ENCODE results near the gene PASD1. TPM values are rescaled to one million over a fixed set of nuclear protein-coding genes. Genes with fewer than 3 reads are reported as not detected.

PASD1 gene
- total RNA-seq, 1 donor = not detected

DNA sequence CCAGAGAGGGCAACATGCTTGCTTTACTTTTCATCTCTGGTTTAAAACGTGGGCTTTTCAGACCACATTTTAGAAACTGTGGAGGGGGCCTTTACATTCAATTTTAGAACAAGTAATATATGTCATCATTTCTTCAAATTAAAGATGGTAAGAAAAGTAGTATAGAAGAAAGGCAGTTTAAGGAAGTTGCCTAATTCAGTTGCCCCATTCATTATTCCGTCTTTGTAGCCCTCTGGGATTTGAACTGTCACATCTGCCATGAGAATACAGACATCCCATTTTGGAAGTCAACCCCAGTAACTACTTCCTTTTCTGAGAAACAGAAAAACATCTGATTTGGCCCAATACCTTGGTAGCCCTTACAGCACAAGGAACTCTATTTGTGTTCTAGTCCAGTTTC, 61.2 kb downstream of the PASD1 start:
- no peak overlapping the region for H3K4me3 ChIP-seq (ENCODE audit: low read depth, low read length)
- no peak for DNase-seq (ENCODE audit: low read depth)
- TF ChIP-seq, protein P1, sequence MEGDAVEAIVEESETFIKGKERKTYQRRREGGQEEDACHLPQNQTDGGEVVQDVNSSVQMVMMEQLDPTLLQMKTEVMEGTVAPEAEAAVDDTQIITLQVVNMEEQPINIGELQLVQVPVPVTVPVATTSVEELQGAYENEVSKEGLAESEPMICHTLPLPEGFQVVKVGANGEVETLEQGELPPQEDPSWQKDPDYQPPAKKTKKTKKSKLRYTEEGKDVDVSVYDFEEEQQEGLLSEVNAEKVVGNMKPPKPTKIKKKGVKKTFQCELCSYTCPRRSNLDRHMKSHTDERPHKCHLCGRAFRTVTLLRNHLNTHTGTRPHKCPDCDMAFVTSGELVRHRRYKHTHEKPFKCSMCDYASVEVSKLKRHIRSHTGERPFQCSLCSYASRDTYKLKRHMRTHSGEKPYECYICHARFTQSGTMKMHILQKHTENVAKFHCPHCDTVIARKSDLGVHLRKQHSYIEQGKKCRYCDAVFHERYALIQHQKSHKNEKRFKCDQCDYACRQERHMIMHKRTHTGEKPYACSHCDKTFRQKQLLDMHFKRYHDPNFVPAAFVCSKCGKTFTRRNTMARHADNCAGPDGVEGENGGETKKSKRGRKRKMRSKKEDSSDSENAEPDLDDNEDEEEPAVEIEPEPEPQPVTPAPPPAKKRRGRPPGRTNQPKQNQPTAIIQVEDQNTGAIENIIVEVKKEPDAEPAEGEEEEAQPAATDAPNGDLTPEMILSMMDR (IDR thresholded peaks at IDR 0.05; ENCODE audit: insufficient read depth, low read length) = no peak

DNA sequence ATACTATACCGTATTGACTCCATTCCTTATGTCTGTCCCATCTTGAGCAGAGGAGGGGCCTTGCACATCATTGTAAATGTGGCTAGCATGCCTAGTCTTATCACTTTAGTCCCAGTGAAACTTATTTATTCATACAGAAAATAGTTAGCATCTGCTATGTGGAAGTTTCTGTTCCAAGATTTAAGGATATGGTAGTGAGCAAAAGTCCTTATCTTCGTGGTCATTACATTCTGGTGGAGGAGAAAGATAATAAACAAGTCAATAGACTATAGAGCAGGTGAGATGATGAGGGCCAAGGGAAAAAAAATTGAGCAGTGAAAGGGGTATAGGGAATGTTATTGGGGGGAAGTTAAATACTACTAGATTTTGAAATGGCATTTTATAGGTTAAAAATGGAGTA, 68.3 kb downstream of the PASD1 start:
- no peak overlapping the region for H3K4me3 ChIP-seq (ENCODE audit: low read depth, low read length)
- TF ChIP-seq, protein P1 (IDR thresholded peaks at IDR 0.05; ENCODE audit: insufficient read depth, low read length) = no peak
- no peak for DNase-seq (ENCODE audit: low read depth)

- no peak overlapping the region for H3K4me3 ChIP-seq (ENCODE audit: low read depth, low read length)
- no peak for DNase-seq (ENCODE audit: low read depth)
- TF ChIP-seq, protein P1 (IDR thresholded peaks at IDR 0.05; ENCODE audit: insufficient read depth, low read length) = no peak
Measured at GRCh38 chrX:151633157-151633556, 69.7 kb downstream of the PASD1 start.

- H3K4me3 ChIP-seq (ENCODE audit: low read depth, low read length) = no peak overlapping the region
- TF ChIP-seq, protein P1 (IDR thresholded peaks at IDR 0.05; ENCODE audit: insufficient read depth, low read length) = no peak
- DNase-seq (ENCODE audit: low read depth) = no peak
Measured at GRCh38 chrX:151634937-151635336, 71.5 kb downstream of the PASD1 start.

DNA sequence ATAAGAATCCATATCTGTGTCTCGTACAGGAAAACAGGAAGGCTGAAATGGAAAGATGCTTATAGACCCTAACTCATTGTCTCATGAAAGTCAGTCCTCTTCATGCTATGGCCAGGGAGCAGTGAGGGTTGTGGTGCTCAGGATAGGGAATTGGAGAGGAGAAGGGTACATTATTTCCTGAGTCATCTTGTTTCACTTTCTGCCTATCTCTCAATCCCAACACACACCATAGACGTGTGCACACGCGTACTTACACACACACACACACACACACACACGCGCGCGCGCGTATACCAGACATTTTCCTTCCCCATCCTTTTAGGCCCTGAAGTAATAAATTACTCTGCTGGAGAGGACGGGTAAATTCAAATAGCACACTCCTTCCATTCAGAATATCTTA, 78.1 kb downstream of the PASD1 start:
- DNase-seq (ENCODE audit: low read depth) = no peak
- H3K4me3 ChIP-seq (ENCODE audit: low read depth, low read length) = no peak overlapping the region
- TF ChIP-seq, protein P1 (IDR thresholded peaks at IDR 0.05; ENCODE audit: insufficient read depth, low read length) = no peak

- H3K4me3 ChIP-seq (ENCODE audit: low read depth, low read length) = no peak overlapping the region
- DNase-seq (ENCODE audit: low read depth) = no peak
- TF ChIP-seq, protein P1 (IDR thresholded peaks at IDR 0.05; ENCODE audit: insufficient read depth, low read length) = no peak
Measured at GRCh38 chrX:151675121-151675746, 111.8 kb downstream of the PASD1 start.

DNA sequence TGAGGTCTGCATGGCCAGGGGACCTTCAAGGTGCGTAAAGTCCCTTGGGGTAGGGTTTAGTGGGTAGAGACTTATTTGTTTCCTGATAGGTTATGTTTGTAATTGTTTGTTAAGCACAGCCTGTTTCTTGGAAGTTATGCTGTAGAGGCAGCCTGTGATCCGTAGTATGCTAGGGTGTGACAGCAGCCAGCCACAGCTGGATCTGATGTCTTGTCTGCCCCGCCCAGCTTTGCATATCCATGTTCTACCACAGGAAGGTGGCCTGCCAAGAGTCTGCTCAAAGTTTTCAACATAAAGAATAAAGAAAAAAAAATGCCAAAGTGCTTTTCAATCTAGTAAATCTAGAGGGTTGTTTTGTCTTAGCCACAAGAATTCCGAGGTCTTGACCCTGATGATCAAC, 112.7 kb downstream of the PASD1 start:
- DNase-seq (ENCODE audit: low read depth) = no peak
- TF ChIP-seq, protein P1 (IDR thresholded peaks at IDR 0.05; ENCODE audit: insufficient read depth, low read length) = no peak
- no peak overlapping the region for H3K4me3 ChIP-seq (ENCODE audit: low read depth, low read length)

Measured in fibroblast of the aortic adventitia (primary cell).